Suprapubic skin (tissue), 4 donors: ENCODE measurements around the gene PCSK2. TPM values are rescaled to one million over a fixed set of nuclear protein-coding genes. Genes with fewer than 3 reads are reported as not detected.

ENCODE experiments used
- DNase-seq, 2 donors: peaks; one replicate each; pipeline ENCODE4 v3.0.0-alpha.2; 2019; ENCODE audit warnings: low spot score in 2 of 2
- H3K27ac ChIP-seq: fragments of 200-600 bp; sonication (generic); one replicate; pipeline ENCODE4 v1.5.1; 2019
- H3K27me3 ChIP-seq: fragments of 200-600 bp; sonication (generic); one replicate; pipeline ENCODE4 v1.5.1; 2019
- H3K36me3 ChIP-seq: fragments of 200-600 bp; sonication (generic); one replicate; pipeline ENCODE4 v1.5.1; 2019
- H3K4me1 ChIP-seq: fragments of 200-600 bp; sonication (generic); one replicate; pipeline ENCODE4 v1.5.1; 2019
- H3K4me3 ChIP-seq: fragments of 200-600 bp; sonication (generic); one replicate; pipeline ENCODE4 v1.5.1; 2019; ENCODE audit warnings: mild to moderate bottlenecking
- H3K9me3 ChIP-seq: fragments of 200-600 bp; sonication (generic); one replicate; pipeline ENCODE4 v1.5.1; 2019
- EP300 ChIP-seq: sonication (generic); formaldehyde crosslinking; IDR thresholded peaks from one replicate; pipeline ENCODE4 v1.6.1; 2017; ENCODE audit warnings: antibody characterized with exemption
- POLR2A ChIP-seq, 2 donors: fragments of 450-650 bp; IDR thresholded peaks; one replicate each; pipeline ENCODE4 v1.6.1; 2017; ENCODE audit warnings: antibody characterized with exemption in 2 of 2, mild to moderate bottlenecking in 2 of 2, moderate library complexity in 2 of 2
- POLR2AphosphoS5 ChIP-seq, 3 donors: sonication (generic); formaldehyde crosslinking; IDR thresholded peaks; one replicate each; pipeline ENCODE4 v1.6.1; 2017; ENCODE audit warnings: antibody characterized with exemption in 3 of 3
- WGBS: methylation state at CpG from one replicate; pipeline ENCODE4 v1.1.5; 2018; 5-methylcytosine and 5-hydroxymethylcytosine counted together
- total RNA-seq, 4 donors: library from RNA; depleted of rRNA; stranded (reverse); fragments of >200 nt; gene quantifications; one replicate each; pipeline ENCODE4 v1.1.0, GENCODE V29; 2016
- TF ChIP-seq, protein P1 (sequence below), 2 donors: fragments of 200-600 bp in 1 of 2; fragments of 450-650 bp in 1 of 2; sonication (generic) in 1 of 2; IDR thresholded peaks; one replicate each; pipeline ENCODE4 v1.5.1; 2016 to 2019; ENCODE audit warnings: antibody characterized with exemption in 2 of 2, mild to moderate bottlenecking in 1 of 2, moderate library complexity in 1 of 2

The PCSK2 gene
- total RNA-seq, 4 donors from 2014 or later, result 5.2 to 23.1 (median 12.9) TPM

DNA sequence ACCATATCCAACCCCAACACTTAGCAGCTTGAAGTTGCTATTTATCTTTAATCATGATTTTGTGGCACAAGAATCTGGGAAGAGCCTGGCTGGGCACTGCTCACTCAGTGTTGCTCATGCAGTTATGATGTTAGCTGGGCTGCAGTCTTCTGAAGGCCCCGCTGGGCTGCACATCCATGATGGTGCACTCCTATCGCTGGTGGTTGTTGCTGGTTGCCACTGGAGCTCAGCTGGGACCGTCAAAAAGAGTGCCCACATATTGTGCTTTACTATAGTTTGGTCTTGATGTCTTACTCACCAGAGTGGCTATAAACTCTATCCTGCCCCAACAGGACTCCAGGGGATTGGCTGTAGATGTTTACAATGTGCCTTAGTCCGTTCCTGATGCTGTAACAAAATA lies 137.8 kb downstream of the PCSK2 start:
- Histone ChIP-seq H3K4me3 (no peak overlapping the region), H3K27me3 (no peaks in the 10 kb centered on the region), H3K27ac (no peak overlapping the region), H3K36me3 (no peaks in the 10 kb centered on the region), H3K4me1 (no peaks in the 10 kb centered on the region), H3K9me3 (no peaks in the 10 kb centered on the region)
- DNase-seq, result no peak
- no peak for TF ChIP-seq POLR2A (IDR thresholded peaks at IDR 0.05)
- 89% methylated on average over 4 of the region's 4 CpGs for WGBS

DNA sequence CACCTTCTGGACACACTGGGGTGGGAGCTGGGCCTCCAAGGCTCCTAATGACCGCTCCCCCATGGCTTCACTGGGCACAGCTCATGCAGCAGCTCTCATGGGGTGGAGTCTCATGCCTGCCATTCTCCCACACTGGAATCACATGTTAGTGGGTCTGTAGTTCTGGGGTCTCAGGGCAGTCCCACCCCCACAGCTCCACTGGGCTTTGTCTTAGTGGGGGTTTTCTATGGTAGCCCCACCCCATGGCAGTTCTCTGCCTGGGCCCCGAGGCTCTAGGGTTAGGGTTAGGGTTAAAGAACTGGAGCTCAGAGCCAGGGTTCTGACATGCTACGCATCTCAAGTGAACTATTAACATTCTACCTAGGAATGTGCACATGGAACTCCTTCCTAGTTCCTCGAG lies 139.0 kb downstream of the PCSK2 start:
- Histone ChIP-seq H3K36me3 (no peaks in the 10 kb centered on the region), H3K27ac (no peak overlapping the region), H3K4me3 (no peak overlapping the region), H3K4me1 (no peaks in the 10 kb centered on the region), H3K9me3 (no peaks in the 10 kb centered on the region), H3K27me3 (no peaks in the 10 kb centered on the region)
- no peak for DNase-seq
- TF ChIP-seq EP300 (no peak), POLR2AphosphoS5 (IDR thresholded peaks at IDR 0.05) (no peak), POLR2A (IDR thresholded peaks at IDR 0.05) (no peak)
- TF ChIP-seq, protein P1, sequence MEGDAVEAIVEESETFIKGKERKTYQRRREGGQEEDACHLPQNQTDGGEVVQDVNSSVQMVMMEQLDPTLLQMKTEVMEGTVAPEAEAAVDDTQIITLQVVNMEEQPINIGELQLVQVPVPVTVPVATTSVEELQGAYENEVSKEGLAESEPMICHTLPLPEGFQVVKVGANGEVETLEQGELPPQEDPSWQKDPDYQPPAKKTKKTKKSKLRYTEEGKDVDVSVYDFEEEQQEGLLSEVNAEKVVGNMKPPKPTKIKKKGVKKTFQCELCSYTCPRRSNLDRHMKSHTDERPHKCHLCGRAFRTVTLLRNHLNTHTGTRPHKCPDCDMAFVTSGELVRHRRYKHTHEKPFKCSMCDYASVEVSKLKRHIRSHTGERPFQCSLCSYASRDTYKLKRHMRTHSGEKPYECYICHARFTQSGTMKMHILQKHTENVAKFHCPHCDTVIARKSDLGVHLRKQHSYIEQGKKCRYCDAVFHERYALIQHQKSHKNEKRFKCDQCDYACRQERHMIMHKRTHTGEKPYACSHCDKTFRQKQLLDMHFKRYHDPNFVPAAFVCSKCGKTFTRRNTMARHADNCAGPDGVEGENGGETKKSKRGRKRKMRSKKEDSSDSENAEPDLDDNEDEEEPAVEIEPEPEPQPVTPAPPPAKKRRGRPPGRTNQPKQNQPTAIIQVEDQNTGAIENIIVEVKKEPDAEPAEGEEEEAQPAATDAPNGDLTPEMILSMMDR (IDR thresholded peaks at IDR 0.05), result no peak
- 57% methylated on average over 4 of the region's 4 CpGs for WGBS

DNA sequence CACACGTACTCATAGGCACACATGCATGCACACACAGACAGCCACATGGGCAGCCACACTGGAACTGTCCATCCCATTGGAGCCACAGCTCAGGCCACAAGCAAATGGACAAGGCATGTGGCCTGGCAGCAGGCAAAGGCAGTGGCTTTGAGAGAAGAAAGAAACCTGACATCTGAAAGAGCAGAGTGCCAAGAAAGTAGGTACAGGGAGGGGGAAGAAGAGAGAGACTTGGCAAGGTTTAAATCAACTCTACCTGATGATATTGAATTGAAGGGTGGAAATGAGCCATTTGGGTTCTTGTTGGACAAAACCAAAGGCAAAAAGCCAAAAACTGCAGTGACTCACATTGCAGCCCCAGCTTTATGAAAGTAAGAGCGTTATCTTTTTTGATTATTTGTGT lies 142.7 kb downstream of the PCSK2 start:
- no peaks in the 10 kb centered on the region for H3K27me3 ChIP-seq
- H3K4me1 ChIP-seq, result no peaks in the 10 kb centered on the region
- no peak for TF ChIP-seq POLR2AphosphoS5 (IDR thresholded peaks at IDR 0.05)
- TF ChIP-seq POLR2A (IDR thresholded peaks at IDR 0.05), result no peak
- TF ChIP-seq EP300, result no peak
- TF ChIP-seq, protein P1 (IDR thresholded peaks at IDR 0.05), result no peak
- DNase-seq, result no peak
- 49% methylated on average over 2 of the region's 2 CpGs for WGBS
- H3K27ac ChIP-seq, result no peak overlapping the region
- H3K36me3 ChIP-seq, result no peaks in the 10 kb centered on the region
- H3K4me3 ChIP-seq, result no peak overlapping the region
- no peaks in the 10 kb centered on the region for H3K9me3 ChIP-seq

DNA sequence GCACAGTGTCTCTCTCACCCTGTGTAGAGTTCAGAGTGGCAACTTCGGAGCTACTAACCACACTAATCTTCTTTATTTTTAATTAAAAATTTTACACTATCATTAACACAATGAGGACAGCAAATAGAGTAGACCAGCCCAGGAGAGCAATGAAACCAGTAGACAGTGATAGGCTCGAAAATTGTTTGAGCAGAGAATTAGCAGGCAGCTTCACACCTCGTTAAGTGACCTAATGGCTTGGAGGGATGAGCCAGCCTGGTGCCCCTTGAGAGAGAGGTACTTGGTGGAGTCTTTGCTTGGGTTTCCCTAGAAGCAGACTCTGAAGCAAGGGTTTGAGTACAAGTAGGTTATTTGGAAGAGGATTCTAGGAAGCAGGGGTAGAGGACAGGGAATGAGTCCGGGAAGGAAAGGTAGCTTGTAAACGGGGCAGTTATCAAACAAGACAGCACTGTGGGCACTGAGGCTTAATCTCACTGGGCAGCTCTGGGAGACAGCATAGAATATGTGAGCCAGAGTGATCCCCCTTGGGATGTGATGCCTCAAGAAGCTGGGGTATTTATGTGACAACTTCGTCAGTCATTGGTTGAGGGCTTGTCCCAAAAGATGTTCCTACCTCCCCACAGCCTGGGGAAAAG lies 146.1 kb downstream of the PCSK2 start:
- WGBS, result 54% methylated on average over 6 of the region's 6 CpGs
- no peaks in the 10 kb centered on the region for H3K9me3 ChIP-seq
- no peak for DNase-seq

DNA sequence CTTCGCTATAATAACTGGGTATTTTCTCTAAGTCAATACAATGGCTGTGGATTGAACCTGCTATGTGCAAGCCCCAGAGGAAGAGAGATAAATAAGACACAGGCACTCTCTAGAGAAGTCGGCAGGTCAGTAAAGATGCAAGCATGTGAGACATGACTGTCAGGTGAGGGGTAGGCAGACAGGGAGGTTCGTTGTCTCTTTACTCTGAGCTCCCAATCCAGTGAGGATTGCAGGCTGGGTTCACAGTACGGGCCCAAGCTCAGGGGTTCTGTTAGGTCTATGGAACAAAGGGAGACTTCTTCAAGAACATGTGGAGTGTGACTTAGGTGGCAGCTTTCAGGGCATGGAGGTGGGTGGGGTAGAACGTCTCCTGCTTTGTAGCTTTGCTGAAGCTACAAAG lies 147.2 kb downstream of the PCSK2 start:
- H3K27ac ChIP-seq, result no peak overlapping the region
- H3K36me3 ChIP-seq, result no peaks in the 10 kb centered on the region
- no peak for DNase-seq

More for the DNA sequence above, 146.1 kb downstream of the PCSK2 start:
- Histone ChIP-seq H3K4me3 (no peak overlapping the region), H3K27me3 (no peaks in the 10 kb centered on the region), H3K27ac (no peak overlapping the region), H3K4me1 (no peaks in the 10 kb centered on the region), H3K36me3 (no peaks in the 10 kb centered on the region)
- TF ChIP-seq, protein P1 (IDR thresholded peaks at IDR 0.05), result no peak
- TF ChIP-seq POLR2AphosphoS5 (IDR thresholded peaks at IDR 0.05), result no peak
- no peak for TF ChIP-seq POLR2A (IDR thresholded peaks at IDR 0.05)
- TF ChIP-seq EP300, result no peak

More for the DNA sequence above, 147.2 kb downstream of the PCSK2 start:
- 82% methylated on average over 5 of the region's 5 CpGs for WGBS
- H3K4me3 ChIP-seq, result no peak overlapping the region
- TF ChIP-seq, protein P1 (IDR thresholded peaks at IDR 0.05), result no peak
- TF ChIP-seq EP300, result no peak
- no peak for TF ChIP-seq POLR2AphosphoS5 (IDR thresholded peaks at IDR 0.05)
- TF ChIP-seq POLR2A (IDR thresholded peaks at IDR 0.05), result no peak
- no peaks in the 10 kb centered on the region for H3K9me3 ChIP-seq
- H3K4me1 ChIP-seq, result no peaks in the 10 kb centered on the region
- no peaks in the 10 kb centered on the region for H3K27me3 ChIP-seq
